H9 (cell line): ENCODE results near the gene DOHH. TPM values are rescaled to one million over a fixed set of nuclear protein-coding genes. Genes with fewer than 3 reads are reported as not detected.

Experiments
- DNase-seq: peaks from one replicate; pipeline ENCODE4 v3.0.0-alpha.2; 2017
- H2AFZ ChIP-seq: one replicate; pipeline ENCODE4 v1.6.1; 2013; ENCODE audit warnings: mild to moderate bottlenecking, low read length, control low read depth, moderate library complexity
- H2AK5ac ChIP-seq: 2 replicates; pipeline ENCODE4 v1.6.1; 2013; ENCODE audit warnings: low read length, control low read depth, mixed read lengths; ENCODE audit not compliant: insufficient read length
- H2BK120ac ChIP-seq: one replicate; pipeline ENCODE4 v1.6.1; 2013; ENCODE audit warnings: low read depth, mild to moderate bottlenecking, low read length, control low read depth, inconsistent platforms; ENCODE audit not compliant: poor library complexity, severe bottlenecking
- H2BK12ac ChIP-seq: 2 replicates; pipeline ENCODE4 v1.6.1; 2013; ENCODE audit warnings: low read length, control low read depth, mixed read lengths, low read depth; ENCODE audit not compliant: insufficient read length
- H2BK15ac ChIP-seq: 2 replicates; pipeline ENCODE4 v1.6.1; 2013; ENCODE audit warnings: low read depth, low read length, control low read depth
- H2BK20ac ChIP-seq: one replicate; pipeline ENCODE4 v1.6.1; 2013; ENCODE audit warnings: low read depth, mild to moderate bottlenecking, low read length, control low read depth, inconsistent platforms; ENCODE audit not compliant: poor library complexity, severe bottlenecking
- H2BK5ac ChIP-seq: 2 replicates; pipeline ENCODE4 v1.6.1; 2013; ENCODE audit warnings: low read length, control low read depth, mixed read lengths; ENCODE audit not compliant: insufficient read length
- H3K14ac ChIP-seq: 2 replicates; pipeline ENCODE4 v1.6.1; 2013; ENCODE audit warnings: low read length, control low read depth; ENCODE audit not compliant: insufficient read depth
- H3K18ac ChIP-seq: 2 replicates; pipeline ENCODE4 v1.6.1; 2013; ENCODE audit warnings: low read depth, mild to moderate bottlenecking, mixed read lengths, low read length, control low read depth; ENCODE audit not compliant: insufficient read length
- H3K23ac ChIP-seq: 2 replicates; pipeline ENCODE4 v1.6.1; 2013; ENCODE audit warnings: low read length, control low read depth, mixed read lengths, low read depth; ENCODE audit not compliant: insufficient read length
- H3K23me2 ChIP-seq: 2 replicates; pipeline ENCODE4 v1.6.1; 2013; ENCODE audit warnings: low read depth, mild to moderate bottlenecking, mixed read lengths, low read length, control low read depth; ENCODE audit not compliant: insufficient read length, poor library complexity, severe bottlenecking
- H3K27ac ChIP-seq: 2 replicates; pipeline ENCODE4 v1.5.1; 2013; ENCODE audit warnings: low read length, control low read depth, mixed read lengths, low read depth; ENCODE audit not compliant: insufficient read length
- H3K27me3 ChIP-seq: 2 replicates; pipeline ENCODE4 v1.6.1; 2013; ENCODE audit warnings: low read length, control low read depth, inconsistent platforms; ENCODE audit not compliant: insufficient read depth
- H3K4ac ChIP-seq: 2 replicates; pipeline ENCODE4 v1.6.1; 2013; ENCODE audit warnings: low read depth, mild to moderate bottlenecking, control low read depth, inconsistent platforms, low read length, moderate library complexity
- H3K4me1 ChIP-seq: 2 replicates; pipeline ENCODE4 v1.6.1; 2013; ENCODE audit warnings: low read length, control low read depth, inconsistent platforms; ENCODE audit not compliant: insufficient read depth
- H3K4me2 ChIP-seq: 2 replicates; pipeline ENCODE4 v1.6.1; 2013; ENCODE audit warnings: low read length, control low read depth, mixed read lengths; ENCODE audit not compliant: insufficient read length, insufficient read depth
- H3K56ac ChIP-seq: 2 replicates; pipeline ENCODE4 v1.6.1; 2013; ENCODE audit warnings: low read depth, mild to moderate bottlenecking, mixed read lengths, low read length, control low read depth; ENCODE audit not compliant: insufficient read length
- H3K79me1 ChIP-seq: 2 replicates; pipeline ENCODE4 v1.6.1; 2013; ENCODE audit warnings: low read depth, mild to moderate bottlenecking, moderate library complexity, low read length, control low read depth, inconsistent platforms; ENCODE audit not compliant: insufficient read depth, poor library complexity, severe bottlenecking
- H3K79me2 ChIP-seq: 2 replicates; pipeline ENCODE4 v1.6.1; 2013; ENCODE audit warnings: low read length, control low read depth, inconsistent platforms; ENCODE audit not compliant: insufficient read depth
- H3K9ac ChIP-seq: 2 replicates; pipeline ENCODE4 v1.6.1; 2013; ENCODE audit warnings: low read length, control low read depth, mixed read lengths; ENCODE audit not compliant: insufficient read length; ENCODE audit errors: extremely low read depth
- H3K9me3 ChIP-seq: one replicate; pipeline ENCODE4 v1.6.1; 2013; ENCODE audit warnings: low read depth, low read length, inconsistent platforms; ENCODE audit not compliant: control insufficient read depth
- H3T11ph ChIP-seq: one replicate; pipeline ENCODE4 v1.6.1; 2013; ENCODE audit warnings: mild to moderate bottlenecking, low read length, control low read depth, inconsistent platforms
- H4K20me1 ChIP-seq: one replicate; pipeline ENCODE4 v1.6.1; 2013; ENCODE audit not compliant: control insufficient read depth, insufficient read length, insufficient read depth
- H4K5ac ChIP-seq: 2 replicates; pipeline ENCODE4 v1.6.1; 2013; ENCODE audit warnings: low read depth, mild to moderate bottlenecking, mixed read lengths, low read length, control low read depth; ENCODE audit not compliant: insufficient read length
- H4K8ac ChIP-seq: replicated peaks from 2 replicates; pipeline ENCODE4 v1.6.1; 2013; ENCODE audit warnings: low read length, control low read depth, mixed read lengths, low read depth; ENCODE audit not compliant: insufficient read length
- H4K91ac ChIP-seq: 2 replicates; pipeline ENCODE4 v1.6.1; 2013; ENCODE audit warnings: low read depth, mild to moderate bottlenecking, moderate library complexity, mixed read lengths, low read length, control low read depth; ENCODE audit not compliant: insufficient read length
- H3K27ac Mint-ChIP-seq, 3 experiments: 2 replicates in 2 of 3; 3 replicates in 1 of 3; pipeline ENCODE4 v1.8.0; 2020 to 2021; ENCODE audit warnings: mixed read lengths in 3 of 3, mild to moderate bottlenecking in 1 of 3, moderate library complexity in 1 of 3
- H3K27me3 Mint-ChIP-seq: 2 replicates; pipeline ENCODE4 v1.8.0; 2021; ENCODE audit warnings: low read depth, mild to moderate bottlenecking, moderate library complexity, mixed read lengths
- H3K36me3 Mint-ChIP-seq, 3 experiments: 2 replicates in 2 of 3; 3 replicates in 1 of 3; pipeline ENCODE4 v1.8.0; 2020 to 2021; ENCODE audit warnings: low read depth in 3 of 3, mixed read lengths in 3 of 3; ENCODE audit not compliant: insufficient read depth in 1 of 3
- H3K4me1 Mint-ChIP-seq, 2 experiments: 2 replicates each; pipeline ENCODE4 v1.8.0; 2020; ENCODE audit warnings: mixed read lengths in 2 of 2
- H3K4me3 Mint-ChIP-seq, 2 experiments: 2 replicates in 1 of 2; 3 replicates in 1 of 2; pipeline ENCODE4 v1.8.0; 2020 to 2021; ENCODE audit warnings: mild to moderate bottlenecking in 2 of 2, mixed read lengths in 2 of 2, moderate library complexity in 1 of 2
- H3K9me3 Mint-ChIP-seq, 2 experiments: 2 replicates in 1 of 2; 3 replicates in 1 of 2; pipeline ENCODE4 v1.8.0; 2020; ENCODE audit warnings: mild to moderate bottlenecking in 2 of 2, mixed read lengths in 2 of 2, moderate library complexity in 1 of 2
- CTCF ChIP-seq: fragments of 200-600 bp; sonication (generic); conservative IDR thresholded peaks from 3 replicates; pipeline ENCODE4 v1.8.0; 2021; ENCODE audit warnings: antibody characterized with exemption, mild to moderate bottlenecking
- WGBS: extraction: QIAGEN DNeasy Blood & Tissue Kit; methylation state at CpG from one replicate; pipeline ENCODE4 v1.1.7; 2013; ENCODE audit warnings: missing lambda C conversion rate, low lambda C conversion rate, mixed read lengths; ENCODE audit not compliant: insufficient read length; ENCODE audit errors: extremely low coverage; 5-methylcytosine and 5-hydroxymethylcytosine counted together
- total RNA-seq: library from RNA; stranded (reverse); gene quantifications from 2 replicates; pipeline ENCODE4 v1.2.1, GENCODE V29; 2021

Gene DOHH
- total RNA-seq, 1 experiment from 2014 or later: 16.5 TPM

- no peak overlapping the region for H2BK15ac ChIP-seq
- no peak overlapping the region for H3K4ac ChIP-seq
- no peak overlapping the region for H3K14ac ChIP-seq
- no peak overlapping the region for H4K91ac ChIP-seq
- no peak overlapping the region for H3K9ac ChIP-seq
- no peak overlapping the region for H3T11ph ChIP-seq
- H3K9me3 ChIP-seq: no peaks in the 10 kb centered on the region
- Mint-ChIP-seq H3K4me1 (peaks cover 18 to 41% of the 10 kb centered on the region in 2 experiments), H3K36me3 (peaks cover 10 to 34% (median 19%) of the 10 kb centered on the region in 3 experiments; a peak in 6 of 7 replicates), H3K4me3 (no peak overlapping the region; a peak in 1 of 5 replicates), H3K9me3 (no peaks in the 10 kb centered on the region; a peak in 1 of 5 replicates), H3K27me3 (no peaks in the 10 kb centered on the region; the same call in 1 of the 2 replicates), H3K27ac (no peak overlapping the region)
- no peak overlapping the region for H3K27ac ChIP-seq
- H4K5ac ChIP-seq: no peak overlapping the region
- H2BK20ac ChIP-seq: no peak overlapping the region
- H3K18ac ChIP-seq: no peak overlapping the region
- no peak overlapping the region for H3K23ac ChIP-seq
- no peak overlapping the region for H3K56ac ChIP-seq
- H4K20me1 ChIP-seq: no peaks in the 10 kb centered on the region
- H3K4me2 ChIP-seq: no peak overlapping the region
- TF ChIP-seq CTCF: no peak
- no peaks in the 10 kb centered on the region for H3K4me1 ChIP-seq
- H3K27me3 ChIP-seq: no peaks in the 10 kb centered on the region
- H3K79me2 ChIP-seq: peaks cover 3% of the 10 kb centered on the region; the same call in 1 of the 2 replicates
- peaks cover 12% of the 10 kb centered on the region for H3K23me2 ChIP-seq
- no CpG with 5 or more reads among the region's 26 CpGs for WGBS
- H3K79me1 ChIP-seq: no peaks in the 10 kb centered on the region
- no peak overlapping the region for H2BK5ac ChIP-seq
- no peak overlapping the region for H4K8ac ChIP-seq
- no peak overlapping the region for H2AFZ ChIP-seq
- H2AK5ac ChIP-seq: no peak overlapping the region
- DNase-seq: no peak
- no peak overlapping the region for H2BK120ac ChIP-seq
- no peak overlapping the region for H2BK12ac ChIP-seq
Measured at GRCh38 chr19:3511506-3512251, 11.2 kb upstream of the DOHH start.
